Retinal pigment epithelial cell (primary cell): Measurements from ENCODE around the gene PANK2.

Experiments used
- DNase-seq: peaks from one replicate; pipeline ENCODE4 v3.0.0-alpha.2; 2010; ENCODE audit warnings: low read depth
- H3K4me3 ChIP-seq: 2 replicates; pipeline ENCODE4 v1.5.1; 2011; ENCODE audit warnings: mild to moderate bottlenecking, low read length, control low read depth, moderate library complexity
- CTCF ChIP-seq: conservative IDR thresholded peaks from 2 replicates; pipeline ENCODE4 v1.5.1; 2011; ENCODE audit warnings: low read depth, low read length, control low read depth, inconsistent platforms

The PANK2 gene

GRCh38 chr20:3910853-3911252 lies 21.7 kb downstream of the PANK2 start:
- DNase-seq: no peak
- no peak overlapping the region for H3K4me3 ChIP-seq
- no peak for TF ChIP-seq CTCF

GRCh38 chr20:3911956-3912355 lies 22.8 kb downstream of the PANK2 start:
- no peak overlapping the region for H3K4me3 ChIP-seq
- DNase-seq: no peak
- TF ChIP-seq CTCF: no peak

GRCh38 chr20:3914446-3914845 lies 25.3 kb downstream of the PANK2 start:
- DNase-seq: no peak
- H3K4me3 ChIP-seq: no peak overlapping the region
- TF ChIP-seq CTCF: no peak

- TF ChIP-seq CTCF: no peak
- no peak overlapping the region for H3K4me3 ChIP-seq
- DNase-seq: no peak
Observed at GRCh38 chr20:3915691-3916090, 26.5 kb downstream of the PANK2 start.

- TF ChIP-seq CTCF: no peak
- no peak overlapping the region for H3K4me3 ChIP-seq
- DNase-seq: no peak
Observed at GRCh38 chr20:3916364-3916763, 27.2 kb downstream of the PANK2 start.

- TF ChIP-seq CTCF: no peak
- no peak for DNase-seq
- no peak overlapping the region for H3K4me3 ChIP-seq
Observed at GRCh38 chr20:3919352-3919751, 30.2 kb downstream of the PANK2 start.

- H3K4me3 ChIP-seq: no peak overlapping the region
- no peak for DNase-seq
- no peak for TF ChIP-seq CTCF
Observed at GRCh38 chr20:3922223-3922982, 33.2 kb downstream of the PANK2 start.
